Measurements from ENCODE around the gene TXNL4A.

TXNL4A gene

DNA sequence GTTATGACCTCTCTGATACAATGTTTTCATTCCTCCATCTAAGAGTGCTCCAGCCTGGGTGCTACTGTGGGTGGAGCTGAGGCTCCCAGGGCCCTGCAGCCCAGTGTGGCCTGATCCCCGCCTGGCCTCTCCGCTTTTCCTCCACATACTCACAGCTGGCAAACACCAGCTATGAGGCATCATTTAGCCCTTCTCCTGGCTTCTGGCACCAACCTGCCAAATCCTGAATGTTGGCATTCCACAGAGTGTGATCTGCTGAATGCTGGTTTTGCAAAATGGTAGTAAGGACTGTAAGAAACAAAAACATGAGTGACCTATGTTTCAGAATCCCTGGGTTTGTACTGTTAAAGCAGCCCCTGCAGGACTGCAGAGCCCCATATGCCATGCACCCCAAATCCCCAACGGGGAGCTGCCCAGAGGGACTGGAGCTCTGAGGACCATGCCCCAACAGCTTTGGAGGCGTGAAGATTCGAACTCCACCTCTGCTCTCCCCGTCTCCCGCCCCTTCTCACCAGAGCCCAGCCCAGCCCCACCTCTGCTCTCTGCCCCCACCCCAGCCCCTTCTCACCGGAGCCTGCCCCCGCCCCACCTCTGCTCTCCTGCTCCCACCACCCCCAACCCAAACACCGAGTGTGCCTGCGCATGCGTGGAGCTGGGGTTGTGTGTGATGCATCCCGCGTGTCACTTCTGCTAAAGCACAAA is 41.2 kb downstream of the TXNL4A start:
- DNase-seq = no peak

DNA sequence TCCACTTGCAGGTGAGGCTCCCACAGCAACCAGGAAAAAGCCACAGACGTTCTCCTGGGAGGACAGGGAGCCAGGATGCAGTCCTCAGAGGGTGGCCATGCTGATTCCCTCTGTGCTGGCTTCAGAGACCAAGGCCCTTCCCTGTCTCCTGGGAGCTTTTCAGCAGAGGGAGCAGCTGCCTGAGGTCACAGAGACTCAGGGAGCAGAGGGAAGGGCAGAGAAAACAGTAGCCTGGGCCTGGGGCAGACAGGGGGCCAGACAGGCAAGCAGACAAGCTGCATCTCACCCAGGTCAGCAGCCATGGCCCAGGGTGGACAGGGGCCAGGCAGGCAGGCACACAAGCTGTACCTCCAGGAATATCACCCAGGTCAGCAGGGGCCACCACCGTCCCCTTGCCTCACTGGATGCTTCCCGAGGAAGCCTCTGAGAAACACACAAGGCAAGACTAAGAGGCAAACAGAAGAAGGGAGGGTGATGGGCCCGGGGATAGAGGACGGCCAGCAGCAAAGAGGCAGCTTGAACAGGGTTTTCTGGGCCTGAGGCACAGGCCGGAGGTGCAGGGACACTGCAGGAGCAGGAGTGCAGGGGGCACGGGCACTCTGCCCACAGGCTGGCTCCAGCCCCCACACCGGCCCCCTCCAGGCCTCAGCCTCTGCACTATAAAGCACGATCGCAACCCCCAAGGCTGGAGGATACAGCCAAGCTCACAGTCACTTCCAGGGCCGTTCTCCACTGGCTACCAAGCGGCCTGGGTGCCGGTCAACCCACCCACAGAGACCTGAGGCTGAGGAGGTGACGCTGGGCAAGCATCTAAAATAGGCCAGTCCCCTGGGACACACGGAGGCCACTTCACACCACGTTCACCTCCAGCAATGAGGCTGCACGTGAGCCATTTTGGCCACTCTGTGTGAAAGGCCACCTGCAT is 43.0 kb downstream of the TXNL4A start:
- DNase-seq = no peak

DNA sequence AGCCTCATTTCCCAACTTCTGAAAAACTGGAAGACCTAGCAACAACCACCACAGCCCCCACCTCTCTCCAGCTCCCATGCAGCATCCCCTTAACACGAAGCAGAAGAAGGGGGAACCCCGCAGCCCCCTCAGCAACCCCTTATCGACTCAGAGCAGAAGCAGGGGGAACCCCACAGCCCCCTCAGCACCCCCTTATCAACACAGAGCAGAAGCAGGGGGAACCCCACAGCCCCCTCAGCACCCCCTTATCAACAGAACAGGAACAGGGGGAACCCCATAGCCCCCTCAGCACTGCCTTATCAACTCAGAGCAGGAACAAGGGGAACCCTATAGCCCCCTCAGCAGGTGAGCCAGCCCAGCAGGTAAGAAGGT is 43.6 kb downstream of the TXNL4A start:
- no peak for DNase-seq

DNA sequence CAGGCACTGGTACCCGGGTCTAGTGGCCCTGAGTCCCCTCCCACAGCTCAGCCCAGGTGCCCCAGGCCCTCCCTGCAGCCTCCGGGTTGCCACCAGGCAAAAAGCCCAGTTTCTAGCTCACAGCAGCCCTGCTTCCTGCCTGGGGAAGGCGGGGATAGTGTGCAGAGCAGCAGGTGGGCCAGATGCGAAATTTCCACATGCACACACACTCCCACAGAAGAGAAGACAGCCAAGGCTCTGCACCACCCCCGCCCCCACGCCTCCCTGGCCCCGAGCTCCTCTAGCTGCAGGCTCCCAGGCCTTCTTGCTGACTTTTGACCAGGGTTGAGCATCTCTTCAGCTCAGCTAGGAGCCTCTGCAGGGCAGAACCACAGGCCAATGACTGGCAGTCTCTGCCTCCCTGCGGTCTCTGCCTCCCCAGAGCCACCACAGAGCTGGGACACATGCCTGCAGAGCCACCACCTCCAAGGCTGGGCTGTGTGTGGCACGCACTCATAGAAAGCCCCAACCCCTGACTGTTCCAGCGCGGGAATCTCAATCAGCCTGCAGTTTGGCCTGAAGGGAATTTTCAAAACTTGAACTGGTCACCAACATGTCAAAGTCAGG is 44.1 kb downstream of the TXNL4A start:
- no peak for DNase-seq

DNA sequence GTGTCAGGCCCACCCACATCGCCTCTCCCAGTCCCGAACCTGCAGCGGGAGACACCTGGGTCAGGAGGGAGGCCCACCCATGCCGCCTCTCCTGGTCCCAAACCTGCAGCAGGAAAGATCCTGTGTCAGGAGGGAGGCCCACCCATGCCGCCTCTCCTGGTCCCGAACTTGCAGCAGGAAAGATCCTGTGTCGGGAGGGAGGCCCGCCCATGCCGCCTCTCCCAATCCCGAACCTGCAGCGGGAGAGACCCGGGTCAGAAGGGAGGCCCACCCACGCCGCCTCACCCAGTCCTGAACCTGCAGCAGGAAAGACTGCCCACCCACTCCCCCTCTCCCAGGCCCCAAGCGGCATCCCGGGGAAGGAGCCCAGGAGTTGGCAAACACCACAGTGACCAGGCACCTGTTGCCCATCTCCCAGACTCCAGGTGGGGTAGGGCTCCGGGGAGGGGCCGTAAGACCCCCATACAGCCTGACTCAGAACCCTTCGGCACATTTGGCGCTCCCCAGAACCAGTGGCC is 44.7 kb downstream of the TXNL4A start:
- no peak for DNase-seq

DNA sequence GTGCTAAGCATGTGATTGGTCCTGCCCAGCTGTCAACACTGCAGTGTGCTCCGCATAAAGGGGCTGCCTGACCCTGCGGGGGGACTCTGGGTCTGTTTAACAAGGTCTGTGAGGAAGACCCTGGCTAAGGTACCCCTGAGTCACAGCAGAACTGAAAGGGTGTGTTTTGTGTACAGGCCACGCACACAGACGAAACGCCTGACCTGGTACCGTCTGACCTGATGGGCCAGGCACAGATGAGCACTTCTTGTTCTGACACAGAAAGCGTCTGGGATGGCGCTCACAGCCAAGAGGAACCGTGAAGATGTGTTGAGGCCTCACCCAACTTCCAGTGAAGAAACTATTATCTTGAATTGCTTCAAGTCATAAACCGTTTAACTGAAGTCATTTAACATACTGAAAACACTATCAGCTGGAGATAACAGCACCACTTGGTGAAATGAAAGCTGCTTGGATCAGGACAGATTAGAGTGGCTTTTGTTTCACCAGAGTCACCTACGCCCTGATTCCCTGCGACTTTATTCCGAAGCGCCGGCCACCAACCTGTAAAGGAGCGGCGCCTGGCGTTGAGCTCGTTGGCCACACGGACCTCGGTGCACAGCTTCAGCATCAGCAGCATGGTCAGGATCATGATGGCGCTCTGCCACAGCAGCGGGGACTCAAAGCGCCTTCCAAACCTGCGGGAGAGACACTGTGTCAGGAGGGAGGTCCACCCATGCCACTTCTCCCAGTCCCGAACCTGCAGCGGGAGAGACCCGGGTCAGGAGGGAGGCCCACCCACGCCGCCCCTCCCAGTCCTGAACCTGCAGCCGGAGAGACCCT is 45.4 kb downstream of the TXNL4A start:
- DNase-seq = no peak

DNA sequence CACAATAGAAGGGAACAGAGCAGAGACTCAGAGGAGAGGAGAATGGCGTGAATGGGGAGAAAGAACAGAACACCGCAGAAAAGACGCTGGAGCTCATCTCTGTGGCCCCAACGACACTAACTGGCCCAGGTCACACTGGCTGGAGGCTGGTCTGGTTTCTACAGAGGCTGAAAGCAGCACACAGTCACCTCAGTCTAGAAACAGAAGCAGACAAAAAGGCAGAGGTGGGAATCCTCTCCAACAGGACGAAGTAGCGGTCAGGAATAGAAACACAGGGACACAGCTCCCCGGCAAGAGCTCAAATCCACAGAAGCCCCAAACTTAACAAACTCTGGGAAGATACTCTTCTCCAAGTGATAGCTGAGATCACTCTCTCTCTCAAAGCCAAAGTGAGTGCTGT is 46.2 kb downstream of the TXNL4A start:
- no peak for DNase-seq

DNA sequence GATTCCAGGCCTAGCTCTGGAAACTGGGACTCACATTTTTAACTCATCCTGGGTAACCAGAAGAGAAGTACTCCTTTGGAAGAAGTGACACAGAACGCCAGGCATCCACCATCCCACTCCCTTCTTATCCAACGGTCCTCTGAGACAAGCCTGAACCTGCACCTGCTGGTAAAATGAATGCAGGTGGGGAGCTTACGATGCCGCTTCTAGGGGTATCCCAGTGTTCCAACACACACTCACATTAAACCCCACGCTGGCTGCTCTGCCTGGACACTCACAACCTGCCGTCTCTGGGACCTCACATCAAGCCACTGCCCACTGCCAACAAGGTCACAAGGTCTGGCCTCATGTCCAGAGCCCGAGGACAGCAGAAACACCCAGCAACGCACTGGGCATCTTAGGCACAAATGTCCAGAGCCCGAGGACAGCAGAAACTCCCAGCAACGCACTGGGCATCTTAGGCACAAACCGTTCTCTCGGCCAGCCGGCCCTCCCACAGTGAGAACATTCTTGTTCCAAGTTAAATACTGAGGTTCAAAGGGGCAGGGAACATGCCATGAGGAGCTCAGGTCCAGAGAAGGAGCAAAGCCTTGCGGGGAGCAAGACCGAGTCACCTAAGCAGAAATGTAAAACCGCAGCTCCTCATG is 46.8 kb downstream of the TXNL4A start:
- no peak for DNase-seq

DNA sequence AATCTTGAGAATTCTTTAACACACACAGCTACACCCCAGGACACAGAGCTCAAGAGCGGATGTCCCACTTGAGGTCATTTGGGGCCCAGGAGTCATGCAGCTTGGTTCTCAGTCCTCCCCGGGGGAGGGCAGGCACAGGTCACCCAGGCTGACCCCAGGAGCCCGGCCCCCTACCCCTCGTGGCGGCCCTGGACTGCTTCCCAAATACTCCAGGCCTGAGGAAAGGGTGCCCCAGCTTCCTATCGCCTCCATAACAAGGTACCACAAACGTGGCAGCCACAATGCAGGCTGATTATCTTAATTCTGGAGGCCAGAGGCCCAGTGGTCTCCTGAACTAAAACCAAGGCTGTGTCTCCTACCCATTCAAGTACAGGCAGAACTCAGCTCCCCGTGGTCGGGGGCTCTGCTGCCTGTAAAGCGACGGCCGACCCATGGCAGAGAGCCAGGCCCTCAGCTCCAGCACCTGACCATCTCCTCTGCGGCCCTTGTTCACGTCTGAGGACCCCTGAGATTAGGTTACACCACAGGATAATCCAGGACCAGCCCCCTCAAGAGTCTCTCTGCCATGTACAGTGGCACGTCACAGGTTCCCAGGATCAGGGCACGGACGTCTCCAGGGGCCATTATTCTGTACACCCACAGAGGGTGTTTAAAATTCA is 47.4 kb downstream of the TXNL4A start:
- DNase-seq = no peak

DNA sequence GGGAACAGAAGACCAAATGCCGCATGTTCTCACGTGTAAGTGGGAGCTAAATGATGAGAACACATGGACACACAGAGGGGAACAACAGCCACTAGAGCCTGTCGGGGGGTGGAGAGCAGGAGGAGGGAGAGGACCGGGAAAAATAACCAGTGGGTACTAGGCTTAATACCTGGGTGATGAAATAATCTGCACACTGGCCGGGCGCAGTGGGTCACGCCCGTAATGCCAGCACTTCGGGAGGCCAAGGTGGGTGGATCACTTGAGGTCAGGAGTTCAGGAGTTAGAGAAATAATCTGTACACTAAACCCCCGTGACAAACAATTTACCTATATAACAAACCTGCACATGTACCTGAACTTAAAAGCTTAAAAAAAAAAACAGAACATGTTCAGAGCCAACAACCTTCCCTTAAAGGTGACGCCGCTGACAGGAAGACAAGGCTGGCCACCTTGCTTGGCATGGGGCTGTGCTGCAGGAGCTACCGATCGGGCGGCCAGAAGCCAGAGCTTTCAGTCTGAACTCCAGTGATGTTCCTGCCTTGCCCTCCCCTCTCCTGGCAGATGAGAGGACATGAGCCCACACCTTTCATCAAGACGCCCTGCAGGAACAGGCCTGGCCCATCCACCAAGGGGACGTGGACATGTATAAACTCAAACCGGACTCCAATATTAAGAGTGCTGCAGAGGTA is 48.1 kb downstream of the TXNL4A start:
- DNase-seq = no peak

DNA sequence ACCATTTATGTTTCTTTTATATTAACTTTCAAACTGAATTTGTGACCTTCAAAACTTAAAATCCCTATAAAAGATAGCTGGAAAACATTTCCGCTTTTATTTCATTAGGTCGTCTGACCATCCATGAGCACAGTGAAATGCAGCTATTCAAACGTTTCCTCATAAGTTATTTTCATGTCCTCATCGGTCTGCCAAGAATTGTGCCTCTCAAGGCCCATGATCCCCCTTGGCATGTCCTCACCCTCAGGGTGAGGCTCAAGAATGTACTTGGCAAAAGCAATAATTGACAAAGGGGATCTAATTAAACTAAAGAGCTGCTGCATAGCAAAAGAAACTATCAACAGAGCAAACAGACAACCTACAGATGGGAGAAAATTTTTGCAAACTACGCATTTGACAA is 49.3 kb downstream of the TXNL4A start:
- DNase-seq = no peak

DNA sequence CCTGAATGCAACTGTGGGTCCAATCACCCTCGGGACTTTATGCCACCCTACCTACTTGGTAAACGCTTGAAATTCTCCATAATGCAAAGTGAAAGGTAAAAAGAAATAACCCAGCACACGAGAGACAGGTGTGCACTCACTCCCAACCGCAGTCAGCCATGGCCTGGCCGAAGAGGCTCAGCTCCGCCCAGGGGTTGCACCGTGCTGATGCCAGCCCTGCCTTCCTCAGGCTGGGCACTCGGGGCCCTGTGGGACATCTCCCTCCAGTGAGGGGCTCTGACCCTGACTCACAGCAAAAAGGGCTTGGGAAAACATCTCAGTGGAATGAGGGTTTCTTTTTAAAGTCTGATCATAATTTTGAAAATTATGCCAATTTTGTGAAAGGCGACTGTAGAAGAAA is 50.2 kb downstream of the TXNL4A start:
- no peak for DNase-seq

DNA sequence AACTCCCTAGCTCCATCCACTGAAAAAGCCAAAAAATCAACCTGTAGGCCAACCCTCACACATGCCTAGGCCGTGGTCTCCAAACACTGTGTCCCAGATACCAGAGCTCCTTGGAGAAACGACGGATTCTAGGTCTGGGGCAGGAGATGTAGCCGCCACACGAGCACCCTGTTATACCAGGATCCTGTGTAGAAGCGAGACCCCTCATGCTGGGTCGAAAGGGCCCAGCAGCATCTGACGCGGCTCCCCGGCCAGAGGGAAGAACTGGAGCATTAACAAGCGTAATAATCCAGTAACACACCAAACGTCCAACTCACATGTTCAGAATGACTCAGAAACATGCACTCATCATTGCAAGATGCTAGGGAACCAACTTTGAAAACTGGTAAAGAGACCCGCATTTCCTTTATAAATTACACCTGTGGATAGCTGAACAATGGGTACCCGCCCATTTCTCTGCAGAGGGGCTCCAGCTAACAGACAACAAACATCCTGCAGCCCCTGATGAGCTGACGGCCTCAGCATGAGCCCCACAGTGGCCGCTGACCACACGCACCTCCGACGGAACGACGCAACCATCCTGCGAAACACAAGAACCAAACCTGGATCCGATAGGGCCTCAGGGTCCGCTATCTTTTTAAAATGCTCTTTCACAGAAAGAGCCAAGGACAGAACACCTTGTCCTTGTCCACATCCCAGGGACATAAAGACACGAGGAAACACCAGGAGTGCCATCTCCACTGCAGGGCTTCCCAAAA is 51.1 kb downstream of the TXNL4A start:
- DNase-seq = no peak

DNA sequence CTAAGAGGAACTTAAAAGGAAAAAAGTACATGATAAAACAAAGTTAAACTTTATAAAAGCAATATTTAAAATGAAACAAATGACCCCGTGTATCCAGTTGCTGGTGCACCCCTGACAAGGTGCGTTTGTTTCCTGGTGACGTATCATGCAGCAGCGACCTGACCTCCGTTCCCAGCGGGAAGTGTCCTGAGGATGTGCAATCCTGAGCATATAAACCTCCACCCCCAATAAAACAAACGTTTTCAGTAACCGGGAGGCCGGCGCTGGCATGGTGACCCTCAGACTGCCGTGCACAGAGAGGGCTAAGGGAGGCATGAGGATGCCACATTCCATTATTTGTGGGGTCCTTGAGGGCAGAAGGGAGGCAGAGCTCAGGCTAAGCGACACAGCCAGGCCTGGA is 51.7 kb downstream of the TXNL4A start:
- no peak for DNase-seq

DNA sequence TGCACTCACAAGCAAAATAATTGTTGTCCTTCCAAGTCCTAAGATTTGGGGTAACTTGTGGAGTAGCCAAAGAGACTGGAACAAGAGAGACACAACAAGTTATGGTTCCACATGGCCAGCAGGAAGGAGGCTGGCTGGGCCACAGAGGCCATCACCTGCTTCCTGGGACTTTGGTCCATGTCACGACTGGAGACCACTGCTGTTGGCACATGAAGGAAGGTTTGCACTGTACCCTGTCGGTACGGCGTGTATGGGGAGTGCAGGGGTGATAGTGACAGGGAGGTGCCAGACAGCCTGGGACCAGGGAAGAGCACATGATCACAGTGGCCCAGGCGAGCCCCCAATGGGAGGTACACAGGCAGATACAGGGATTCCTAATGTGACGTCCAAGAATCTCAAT is 52.4 kb downstream of the TXNL4A start:
- DNase-seq = no peak

DNA sequence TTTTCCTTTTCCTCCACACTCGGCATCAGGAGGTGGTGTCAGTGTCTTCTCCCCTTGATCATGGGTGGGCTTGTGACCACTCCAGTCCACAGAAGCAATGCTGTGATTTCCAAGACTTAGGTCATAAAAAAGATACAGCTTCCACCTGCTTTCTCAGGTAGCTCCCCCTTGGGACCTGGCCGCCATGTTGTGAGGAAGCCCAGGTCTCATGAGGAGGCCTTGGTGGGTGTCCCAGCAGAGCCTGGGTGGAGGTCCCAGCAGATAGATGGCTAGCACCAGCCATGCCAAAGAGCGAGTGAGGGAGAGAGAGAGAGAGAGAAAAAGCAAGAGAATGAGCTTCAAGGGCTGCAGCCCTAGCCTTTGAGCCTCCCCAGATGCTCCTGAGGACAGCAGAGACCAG is 52.9 kb downstream of the TXNL4A start:
- no peak for DNase-seq

DNA sequence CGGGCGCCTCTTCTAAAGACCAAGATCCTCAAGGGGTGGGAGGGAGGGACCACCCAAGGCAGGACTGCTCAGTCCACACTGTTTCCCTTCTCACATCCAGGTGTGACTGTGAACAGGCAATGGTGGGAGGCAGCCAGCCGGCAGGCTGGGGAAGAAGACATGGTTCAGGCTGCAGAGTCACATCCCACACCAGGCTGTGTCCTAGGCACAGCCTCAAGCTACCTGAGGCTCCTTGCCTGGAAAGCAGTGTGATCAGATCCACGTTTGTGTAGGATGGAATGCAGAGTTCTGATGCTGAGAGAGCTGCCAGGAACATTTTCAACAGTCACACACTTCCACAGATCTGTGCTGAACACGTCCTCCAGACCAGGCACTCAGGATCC is 53.3 kb downstream of the TXNL4A start:
- DNase-seq = no peak

DNA sequence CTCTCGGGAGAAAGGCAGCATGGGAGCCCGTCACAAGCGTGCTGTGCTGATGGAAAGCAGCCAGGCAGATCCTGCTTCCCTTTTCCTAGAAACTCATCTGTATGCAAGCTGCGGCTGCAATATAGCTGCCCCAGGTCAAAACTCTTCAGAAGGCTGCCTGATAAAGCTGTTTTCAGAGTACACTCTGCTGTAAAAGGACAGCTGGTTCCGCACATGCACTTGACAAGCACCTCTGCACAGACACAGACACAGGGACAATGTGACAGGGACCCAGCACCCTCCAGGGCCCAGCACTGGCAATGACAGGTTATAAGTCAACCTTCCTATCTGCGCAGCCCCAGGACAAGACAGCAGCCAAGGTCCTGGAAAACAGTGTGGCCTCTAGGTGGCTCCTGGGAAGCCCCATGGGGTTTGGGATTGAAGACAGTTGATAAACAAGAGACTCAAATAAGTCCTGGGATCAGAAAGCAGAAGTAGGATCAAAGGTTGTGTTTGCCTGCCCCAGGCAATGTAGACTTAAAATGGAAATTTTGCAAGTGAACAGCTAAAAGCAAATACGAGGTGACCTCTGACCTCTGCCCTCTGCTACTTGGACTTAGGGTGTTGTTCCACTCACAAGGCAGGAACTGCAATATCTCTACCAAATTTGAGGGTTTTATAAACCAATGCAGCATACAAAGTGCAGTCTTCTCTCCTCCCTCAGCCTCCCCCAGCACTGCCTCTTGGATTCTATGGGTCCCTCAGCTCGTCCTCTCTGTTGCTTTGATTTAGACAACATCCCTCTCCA is 53.9 kb downstream of the TXNL4A start:
- DNase-seq = no peak

DNA sequence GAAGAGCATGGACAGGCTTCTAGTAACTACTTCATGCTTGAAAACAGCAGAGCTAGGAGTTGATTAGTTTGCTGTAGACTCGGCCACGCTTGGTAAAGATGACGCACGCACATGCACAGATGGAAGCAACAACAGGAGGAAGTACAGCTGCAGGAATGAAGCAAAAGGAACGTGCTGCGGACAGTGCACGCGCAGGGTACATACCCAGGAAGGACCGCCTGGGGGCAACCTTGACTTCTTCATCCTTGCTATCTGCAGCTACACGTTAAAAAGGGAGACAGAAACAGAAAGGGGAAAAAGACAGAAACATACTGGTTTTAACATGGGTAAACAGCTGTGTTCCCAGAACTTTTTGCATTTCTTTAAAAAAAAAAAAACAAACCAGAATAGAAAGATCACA is 54.6 kb downstream of the TXNL4A start:
- no peak for DNase-seq

DNA sequence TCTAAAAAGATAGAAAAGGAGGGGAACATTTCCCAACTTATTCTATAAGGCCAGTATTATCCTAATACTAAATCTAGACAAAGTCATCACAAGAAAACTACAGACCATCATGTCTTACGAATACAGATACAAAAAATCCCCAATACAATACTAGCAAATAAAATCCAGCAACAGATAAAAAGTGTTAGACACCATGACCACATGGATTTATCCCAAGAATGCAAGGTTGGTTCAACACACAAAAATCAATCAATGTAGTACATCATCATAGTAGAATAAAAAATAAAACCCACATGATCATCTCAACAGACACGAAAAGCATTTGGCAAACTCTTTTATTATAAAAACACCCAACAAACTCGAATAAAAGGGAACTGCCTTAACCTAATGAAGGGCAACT is 55.5 kb downstream of the TXNL4A start:
- no peak for DNase-seq

Data from SHP77 treated with DMSO at 0.1 percent for 48 hours (cell line).